CD14-positive monocyte (primary cell): ENCODE measurements around the gene NAPB. TPM values are rescaled to one million over a fixed set of nuclear protein-coding genes. Genes with fewer than 3 reads are reported as not detected.

Experiments
- DNase-seq, 3 donors: peaks; one replicate each; pipeline ENCODE4 v3.0.0-alpha.2; 2011 to 2022
- H2AFZ ChIP-seq: 2 replicates; pipeline ENCODE4 v1.6.0; 2012; ENCODE audit warnings: mild to moderate bottlenecking, low read depth, low read length, inconsistent platforms; ENCODE audit not compliant: insufficient read depth, poor library complexity, severe bottlenecking
- H3K27ac ChIP-seq, 2 donors: 1 replicate in 1 of 2; 2 replicates in 1 of 2; pipeline ENCODE4 v1.5.1; 2012 to 2013; ENCODE audit warnings: low read length in 2 of 2, control low read depth in 1 of 2, inconsistent platforms in 1 of 2, low read depth in 1 of 2, mild to moderate bottlenecking in 1 of 2
- H3K27me3 ChIP-seq, 2 donors: one replicate each; pipeline versions ENCODE4 v1.6.0 to v1.6.1; 2011 to 2013; ENCODE audit warnings: low read length in 2 of 2; ENCODE audit not compliant: control insufficient read depth in 2 of 2, insufficient read depth in 2 of 2
- H3K36me3 ChIP-seq, 2 donors: replicated peaks in 1 of 2; 1 replicate in 1 of 2; 2 replicates in 1 of 2; pipeline versions ENCODE4 v1.5.1 to v1.6.1; 2012 to 2013; ENCODE audit warnings: low read length in 2 of 2, control low read depth in 1 of 2, inconsistent platforms in 1 of 2, mild to moderate bottlenecking in 1 of 2; ENCODE audit not compliant: insufficient read depth in 2 of 2, control insufficient read depth in 1 of 2
- H3K4me1 ChIP-seq, 2 donors: 1 replicate in 1 of 2; 2 replicates in 1 of 2; pipeline versions ENCODE4 v1.5.1 to v1.6.1; 2012 to 2013; ENCODE audit warnings: low read length in 2 of 2, control low read depth in 1 of 2, inconsistent platforms in 1 of 2, mild to moderate bottlenecking in 1 of 2, moderate library complexity in 1 of 2; ENCODE audit not compliant: insufficient read depth in 2 of 2, control insufficient read depth in 1 of 2
- H3K4me2 ChIP-seq: replicated peaks from 2 replicates; pipeline ENCODE3; 2012; ENCODE audit warnings: low read length, moderate library complexity, mild to moderate bottlenecking; ENCODE audit not compliant: poor library complexity, severe bottlenecking; ENCODE audit errors: extremely low read depth
- H3K4me3 ChIP-seq, 3 experiments: fragments of 200-600 bp in 1 of 3; sonication (generic) in 1 of 3; replicated peaks in 1 of 3; 1 replicate in 2 of 3; 2 replicates in 1 of 3; pipeline ENCODE4 v1.5.1; 2011 to 2013; ENCODE audit warnings: low read length in 3 of 3, mild to moderate bottlenecking in 3 of 3, control low read depth in 2 of 3, low read depth in 2 of 3, inconsistent platforms in 1 of 3, moderate library complexity in 1 of 3
- H3K79me2 ChIP-seq: 2 replicates; pipeline ENCODE4 v1.6.0; 2012; ENCODE audit warnings: mild to moderate bottlenecking, control low read depth, inconsistent platforms, low read length, moderate library complexity; ENCODE audit not compliant: insufficient read depth
- H3K9ac ChIP-seq: 2 replicates; pipeline ENCODE4 v1.6.0; 2017; ENCODE audit warnings: low read length, mild to moderate bottlenecking; ENCODE audit not compliant: insufficient read depth, poor library complexity, severe bottlenecking
- H3K9me3 ChIP-seq, 2 donors: replicated peaks in 1 of 2; 1 replicate in 1 of 2; 2 replicates in 1 of 2; pipeline versions ENCODE4 v1.5.1 to v1.6.1; 2012 to 2013; ENCODE audit warnings: low read length in 2 of 2, control low read depth in 1 of 2; ENCODE audit not compliant: control insufficient read depth in 1 of 2, insufficient read depth in 1 of 2
- H4K20me1 ChIP-seq: 2 replicates; pipeline ENCODE4 v1.6.0; 2012; ENCODE audit warnings: mild to moderate bottlenecking, low read length, control low read depth, moderate library complexity; ENCODE audit not compliant: insufficient read depth
- H3K27ac Mint-ChIP-seq, 7 donors: one replicate each; pipeline ENCODE4 v1.8.0; 2020; ENCODE audit warnings: mild to moderate bottlenecking in 7 of 7, mixed read lengths in 7 of 7, moderate library complexity in 6 of 7, inconsistent platforms in 2 of 7
- H3K27me3 Mint-ChIP-seq, 3 donors: one replicate each; pipeline ENCODE4 v1.8.0; 2021 to 2022; ENCODE audit warnings: low read depth in 3 of 3, mild to moderate bottlenecking in 3 of 3, mixed read lengths in 3 of 3, moderate library complexity in 3 of 3, inconsistent platforms in 1 of 3
- H3K36me3 Mint-ChIP-seq, 2 donors: one replicate each; pipeline ENCODE4 v1.8.0; 2020; ENCODE audit warnings: mixed read lengths in 2 of 2, inconsistent platforms in 1 of 2, mild to moderate bottlenecking in 1 of 2
- H3K4me1 Mint-ChIP-seq: one replicate; pipeline ENCODE4 v1.8.0; 2020; ENCODE audit warnings: mild to moderate bottlenecking, mixed read lengths
- H3K4me3 Mint-ChIP-seq, 2 donors: one replicate each; pipeline ENCODE4 v1.8.0; 2020; ENCODE audit warnings: mild to moderate bottlenecking in 2 of 2, mixed read lengths in 2 of 2, moderate library complexity in 1 of 2
- H3K9me3 Mint-ChIP-seq, 7 donors: one replicate each; pipeline ENCODE4 v1.8.0; 2020 to 2022; ENCODE audit warnings: mixed read lengths in 7 of 7, mild to moderate bottlenecking in 6 of 7, moderate library complexity in 6 of 7, inconsistent platforms in 2 of 7
- CTCF ChIP-seq: fragments of 200-600 bp; IDR thresholded peaks from one replicate; pipeline ENCODE4 v1.8.0; 2022; ENCODE audit warnings: antibody characterized with exemption, mild to moderate bottlenecking
- WGBS: methylation state at CpG from one replicate; pipeline ENCODE4 v1.1.5; 2013; ENCODE audit warnings: missing lambda C conversion rate; ENCODE audit not compliant: insufficient coverage; 5-methylcytosine and 5-hydroxymethylcytosine counted together
- intact Hi-C, 2 donors: fragments of 100-400 bp; cut with micrococcal nuclease; formaldehyde crosslinking; loops; one replicate each; pipeline versions ENCODE4 v1.15.0 to v1.15.1; 2023
- polyA plus RNA-seq, 3 donors: library from polyadenylated mRNA; depleted of rRNA in 1 of 3; unstranded in 2 of 3; stranded (reverse) in 1 of 3; fragments of 300-500 nt in 2 of 3; fragments of >200 nt in 1 of 3; fragmentation: Illumina TruSeq in 2 of 3; gene quantifications; 1 replicate in 2 of 3; 2 replicates in 1 of 3; pipeline ENCODE4 v1.2.3, GENCODE V29; 2012 to 2021

The NAPB gene
- polyA plus RNA-seq, 3 donors, result 2.4 to 6.3 (median 2.6) TPM

GRCh38 chr20:23404196-23404595 is 17.1 kb downstream of the NAPB start:
- Mint-ChIP-seq H3K9me3 (no peaks in the 10 kb centered on the region), H3K27me3 (peaks cover 0 to 3% (median 1%) of the 10 kb centered on the region in 3 donors), H3K27ac (peak overlapping the region in 1 of 7 donors; percentile 50), H3K36me3 (peaks cover 28 to 38% of the 10 kb centered on the region in 2 donors), H3K4me1 (peaks cover 10% of the 10 kb centered on the region), H3K4me3 (no peak overlapping the region)
- no peak overlapping the region for H3K27ac ChIP-seq
- H2AFZ ChIP-seq, result no peak overlapping the region
- H3K36me3 ChIP-seq, result peaks cover 10 to 33% of the 10 kb centered on the region in 2 donors
- peaks cover 55% of the 10 kb centered on the region for H4K20me1 ChIP-seq
- peaks cover 53% of the 10 kb centered on the region for H3K79me2 ChIP-seq
- H3K9me3 ChIP-seq, result no peaks in the 10 kb centered on the region
- TF ChIP-seq CTCF, result no peak
- no peak overlapping the region for H3K4me3 ChIP-seq
- 85% methylated on average over 2 of the region's 3 CpGs for WGBS
- intact Hi-C loops, result loop anchor here in 1 of 2 donors (10.0 kb wide), 1 partner anchor 59 kb away; no protein-coding TSS in a partner anchor
- H3K4me2 ChIP-seq, result no peak overlapping the region
- no peaks in the 10 kb centered on the region for H3K27me3 ChIP-seq
- no peaks in the 10 kb centered on the region for H3K4me1 ChIP-seq
- no peak for DNase-seq
- no peak overlapping the region for H3K9ac ChIP-seq

- Histone ChIP-seq H3K4me1 (no peaks in the 10 kb centered on the region), H3K27me3 (no peaks in the 10 kb centered on the region), H3K4me2 (no peak overlapping the region), H3K9me3 (no peaks in the 10 kb centered on the region), H4K20me1 (peaks cover 51% of the 10 kb centered on the region), H3K36me3 (peaks cover 10 to 33% of the 10 kb centered on the region in 2 donors), H3K27ac (no peak overlapping the region), H3K4me3 (no peak overlapping the region), H2AFZ (no peak overlapping the region), H3K9ac (no peak overlapping the region), H3K79me2 (peaks cover 49% of the 10 kb centered on the region)
- DNase-seq, result no peak
- TF ChIP-seq CTCF, result no peak
- intact Hi-C loops, result loop anchor here in 1 of 2 donors (10.0 kb wide), 1 partner anchor 59 kb away; no protein-coding TSS in a partner anchor
- WGBS, result 17% methylated on average over 1 of the region's 5 CpGs
- Mint-ChIP-seq H3K27ac (no peak overlapping the region), H3K4me3 (no peak overlapping the region), H3K36me3 (peaks cover 32 to 43% of the 10 kb centered on the region in 2 donors), H3K27me3 (peaks cover 0 to 3% (median 1%) of the 10 kb centered on the region in 3 donors), H3K9me3 (no peaks in the 10 kb centered on the region), H3K4me1 (peaks cover 10% of the 10 kb centered on the region)
Observed at GRCh38 chr20:23403751-23404150, 17.5 kb downstream of the NAPB start.
